Cardiac fibroblast (primary cell): ENCODE data around the gene PTPRD.

Experiments
- DNase-seq, 2 donors: peaks; one replicate each; pipeline versions ENCODE4 v3.0.0 to v3.0.0-alpha.2; 2010; ENCODE audit warnings: low read depth in 2 of 2
- H3K4me3 ChIP-seq, 2 donors: replicated peaks in 1 of 2; 1 replicate in 1 of 2; 2 replicates in 1 of 2; pipeline ENCODE4 v1.5.1; 2011; ENCODE audit warnings: low read depth in 2 of 2, low read length in 2 of 2, mild to moderate bottlenecking in 2 of 2, moderate library complexity in 1 of 2
- TF ChIP-seq, protein P1 (sequence below): IDR thresholded peaks from one replicate; pipeline ENCODE4 v1.5.1; 2011; ENCODE audit warnings: low read depth, mild to moderate bottlenecking, low read length, inconsistent platforms

The PTPRD gene

DNA sequence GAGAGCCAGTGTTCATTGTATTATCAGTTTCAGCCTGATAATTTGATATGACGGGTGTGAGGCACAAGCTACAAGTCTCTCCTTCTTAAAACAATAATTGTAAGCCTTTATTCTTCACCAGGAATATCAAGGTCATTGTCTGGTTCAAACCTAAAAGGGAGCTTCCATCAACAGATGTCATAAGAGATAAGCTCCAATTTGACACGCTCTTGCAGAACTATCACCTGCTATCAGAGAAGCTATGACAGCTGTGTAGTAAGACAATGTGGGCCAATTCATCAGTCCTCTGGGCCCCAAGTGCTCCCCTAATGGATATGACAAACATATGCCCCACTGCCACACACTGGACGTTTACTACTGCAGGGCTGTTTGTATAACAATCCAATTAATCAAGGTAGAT, 1803.1 kb downstream of the PTPRD start:
- TF ChIP-seq, protein P1, sequence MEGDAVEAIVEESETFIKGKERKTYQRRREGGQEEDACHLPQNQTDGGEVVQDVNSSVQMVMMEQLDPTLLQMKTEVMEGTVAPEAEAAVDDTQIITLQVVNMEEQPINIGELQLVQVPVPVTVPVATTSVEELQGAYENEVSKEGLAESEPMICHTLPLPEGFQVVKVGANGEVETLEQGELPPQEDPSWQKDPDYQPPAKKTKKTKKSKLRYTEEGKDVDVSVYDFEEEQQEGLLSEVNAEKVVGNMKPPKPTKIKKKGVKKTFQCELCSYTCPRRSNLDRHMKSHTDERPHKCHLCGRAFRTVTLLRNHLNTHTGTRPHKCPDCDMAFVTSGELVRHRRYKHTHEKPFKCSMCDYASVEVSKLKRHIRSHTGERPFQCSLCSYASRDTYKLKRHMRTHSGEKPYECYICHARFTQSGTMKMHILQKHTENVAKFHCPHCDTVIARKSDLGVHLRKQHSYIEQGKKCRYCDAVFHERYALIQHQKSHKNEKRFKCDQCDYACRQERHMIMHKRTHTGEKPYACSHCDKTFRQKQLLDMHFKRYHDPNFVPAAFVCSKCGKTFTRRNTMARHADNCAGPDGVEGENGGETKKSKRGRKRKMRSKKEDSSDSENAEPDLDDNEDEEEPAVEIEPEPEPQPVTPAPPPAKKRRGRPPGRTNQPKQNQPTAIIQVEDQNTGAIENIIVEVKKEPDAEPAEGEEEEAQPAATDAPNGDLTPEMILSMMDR: no peak
- H3K4me3 ChIP-seq: no peak overlapping the region
- no peak for DNase-seq

DNA sequence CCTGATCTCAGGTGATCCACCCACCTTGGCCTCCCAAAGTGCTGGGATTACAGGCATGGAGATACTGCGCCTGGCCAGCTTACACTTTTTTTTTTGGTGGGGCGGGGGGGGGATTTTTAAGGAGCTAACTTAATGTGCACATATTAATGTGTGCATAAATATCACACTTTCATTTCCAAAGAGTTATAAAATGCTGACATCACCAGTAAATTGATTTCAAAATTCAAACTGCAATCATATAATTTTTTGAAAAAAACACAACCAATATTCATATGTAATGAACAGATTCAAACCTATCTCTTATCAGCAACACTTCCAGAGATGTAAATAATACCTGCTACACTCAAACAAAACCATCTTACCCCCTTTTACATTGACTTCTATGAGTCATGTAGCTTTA, 1806.7 kb downstream of the PTPRD start:
- DNase-seq: no peak
- H3K4me3 ChIP-seq: no peak overlapping the region
- TF ChIP-seq, protein P1: no peak

DNA sequence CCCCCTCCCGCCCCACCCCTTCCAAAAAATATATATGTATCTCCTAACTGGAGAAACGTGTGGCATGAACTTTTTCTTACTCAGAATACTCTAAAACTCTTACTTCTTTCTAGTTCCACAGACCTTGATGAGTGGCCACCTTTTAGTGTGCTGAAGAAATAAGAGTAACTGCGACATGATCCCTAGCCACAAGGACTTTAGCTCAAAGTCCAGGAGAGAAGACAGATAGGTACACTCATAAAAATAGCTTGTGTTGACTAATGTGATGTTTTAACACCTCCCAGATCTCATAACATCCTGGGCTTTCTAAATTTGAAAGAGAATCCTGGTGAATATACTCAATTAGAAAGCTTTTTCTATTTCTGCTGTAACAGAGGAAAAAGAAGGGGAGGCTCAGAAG, 1808.2 kb downstream of the PTPRD start:
- TF ChIP-seq, protein P1: no peak
- H3K4me3 ChIP-seq: no peak overlapping the region
- no peak for DNase-seq

DNA sequence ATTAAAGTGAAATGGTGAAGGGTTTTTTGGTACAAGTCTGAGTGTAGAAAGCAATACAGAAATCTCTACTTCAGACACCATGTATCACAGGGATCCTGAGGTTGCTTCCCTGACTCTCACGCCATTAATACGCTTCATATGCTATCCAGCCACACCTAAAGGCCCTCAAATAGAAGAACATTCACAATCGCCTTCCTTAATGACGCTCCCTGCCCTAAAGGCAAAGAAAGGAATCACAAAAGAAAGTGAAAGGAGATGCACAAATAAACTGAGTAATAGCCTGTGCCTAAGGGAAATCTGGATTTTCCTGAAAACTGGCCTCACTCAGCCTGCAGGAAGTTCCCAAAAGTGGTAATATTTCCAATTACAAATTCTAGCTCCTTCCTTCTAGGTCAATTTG, 1810.6 kb downstream of the PTPRD start:
- DNase-seq: no peak
- no peak overlapping the region for H3K4me3 ChIP-seq
- TF ChIP-seq, protein P1: no peak

DNA sequence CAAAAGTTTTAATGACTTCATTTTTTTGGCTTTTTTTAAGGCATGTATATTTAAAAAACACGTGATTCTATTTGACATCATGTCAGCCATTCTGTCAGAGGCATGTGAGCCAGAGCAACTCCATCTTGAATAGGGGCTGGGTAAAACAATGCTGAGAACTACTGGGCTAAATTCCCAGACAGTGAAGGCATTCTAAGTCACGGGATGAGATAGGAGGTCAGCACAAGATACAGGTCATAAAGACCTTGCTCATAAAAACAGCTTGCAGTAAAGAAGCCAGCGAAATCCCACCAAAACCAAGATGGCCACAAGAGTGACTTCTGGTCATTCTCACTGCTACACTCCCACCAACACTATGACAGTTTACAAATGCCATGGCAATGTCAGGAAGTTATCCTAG, 1812.6 kb downstream of the PTPRD start:
- TF ChIP-seq, protein P1: no peak
- H3K4me3 ChIP-seq: no peak overlapping the region

DNA sequence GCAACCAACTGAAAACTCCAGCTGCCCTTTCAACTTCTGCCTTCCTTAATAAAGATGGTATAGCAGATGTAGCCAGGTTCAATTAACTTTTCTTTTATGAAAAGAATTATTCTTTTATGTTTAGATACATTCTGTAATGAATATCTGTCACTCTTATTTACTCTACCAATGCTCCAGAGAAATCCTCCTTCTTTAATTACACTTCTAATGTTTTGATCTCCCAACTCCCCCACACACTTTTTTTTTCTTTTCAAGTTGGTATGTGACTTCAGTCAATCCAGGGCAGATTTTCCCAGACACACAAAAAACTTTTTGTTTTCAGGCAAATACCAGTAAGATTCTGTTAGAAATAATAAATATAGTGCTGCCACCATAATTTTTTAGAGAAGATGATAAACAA, 1813.2 kb downstream of the PTPRD start:
- TF ChIP-seq, protein P1: no peak
- no peak for DNase-seq
- H3K4me3 ChIP-seq: no peak overlapping the region

More for the DNA sequence above, 1812.6 kb downstream of the PTPRD start:
- DNase-seq: no peak

DNA sequence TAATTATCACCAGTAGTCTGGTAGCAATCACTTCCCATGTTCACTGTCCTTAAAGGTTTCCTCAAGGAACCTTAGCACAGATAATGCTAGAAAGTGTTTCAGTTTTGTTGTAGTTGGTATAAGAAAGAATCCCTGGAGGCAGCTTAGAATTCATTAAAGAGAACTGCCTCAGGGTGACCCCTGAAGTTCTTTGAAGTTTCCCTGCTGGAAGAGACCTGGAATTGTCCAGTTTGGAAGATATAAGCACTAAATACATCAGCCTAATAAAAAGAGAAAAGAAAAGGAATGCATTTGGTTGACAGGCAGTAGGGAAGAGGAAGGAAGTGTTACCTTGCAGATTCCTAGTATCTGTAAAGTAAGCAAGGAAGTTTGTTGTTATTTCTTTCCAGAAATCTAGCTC, 1813.6 kb downstream of the PTPRD start:
- TF ChIP-seq, protein P1: no peak
- no peak overlapping the region for H3K4me3 ChIP-seq
- no peak for DNase-seq
